GM18868 (cell line): ENCODE measurements around the gene ARL6IP1.
A peak's percentile ranks its signal among the peaks of the same experiment; 100 is the strongest.
"Not testable (repeated sequence)": the region's sequence is repeated elsewhere in the genome, so short reads cannot be mapped to it uniquely, and the experiment has no call there.

ENCODE experiments used
- ATAC-seq: cut with Tn5 transposase; IDR thresholded peaks from one replicate; pipeline ENCODE4 v1.9.1; 2021; ENCODE audit warnings: mild to moderate bottlenecking, moderate library complexity; ENCODE audit not compliant: unreplicated experiment

Gene ARL6IP1

DNA sequence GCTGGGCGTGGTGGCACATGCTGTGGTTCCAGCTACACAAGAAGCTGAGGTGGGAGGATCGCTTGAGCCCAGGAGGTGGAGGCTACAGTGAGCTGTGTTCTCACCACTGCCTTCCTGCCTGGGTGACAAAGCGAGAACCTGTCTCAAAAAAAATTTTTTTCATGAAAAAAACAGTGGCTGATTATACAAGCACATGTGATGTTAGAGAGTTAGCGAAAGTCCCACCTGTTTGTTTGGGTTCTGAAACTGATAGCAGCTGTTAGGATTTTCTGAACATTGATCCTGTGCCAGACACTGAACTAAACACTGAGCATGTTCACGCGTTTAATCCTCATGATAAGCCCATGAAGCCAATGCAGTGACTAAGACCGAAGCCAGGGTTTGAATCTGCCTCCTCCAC lies 34.1 kb downstream of the ARL6IP1 start:
- peak; percentile 68 for ATAC-seq

DNA sequence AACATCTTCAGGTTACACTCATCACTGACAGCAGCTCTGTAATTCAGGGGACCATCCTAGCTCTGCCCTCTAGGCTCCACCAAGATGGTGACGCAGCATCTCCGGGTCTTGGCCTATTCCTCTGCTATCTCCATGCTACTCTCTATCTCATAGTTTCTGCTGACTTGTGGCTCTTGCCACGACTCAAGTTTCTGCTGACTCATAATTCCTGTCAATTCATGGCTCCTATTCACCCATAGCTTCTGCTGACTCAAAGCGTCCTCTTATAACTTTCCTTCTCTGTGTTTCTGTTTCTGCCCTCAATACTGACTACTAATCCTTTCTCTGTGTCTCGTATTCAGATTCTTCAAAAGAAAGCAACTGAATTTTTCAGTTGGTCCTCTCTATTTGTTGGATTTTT lies 38.6 kb downstream of the ARL6IP1 start:
- peak; percentile 61 for ATAC-seq

DNA sequence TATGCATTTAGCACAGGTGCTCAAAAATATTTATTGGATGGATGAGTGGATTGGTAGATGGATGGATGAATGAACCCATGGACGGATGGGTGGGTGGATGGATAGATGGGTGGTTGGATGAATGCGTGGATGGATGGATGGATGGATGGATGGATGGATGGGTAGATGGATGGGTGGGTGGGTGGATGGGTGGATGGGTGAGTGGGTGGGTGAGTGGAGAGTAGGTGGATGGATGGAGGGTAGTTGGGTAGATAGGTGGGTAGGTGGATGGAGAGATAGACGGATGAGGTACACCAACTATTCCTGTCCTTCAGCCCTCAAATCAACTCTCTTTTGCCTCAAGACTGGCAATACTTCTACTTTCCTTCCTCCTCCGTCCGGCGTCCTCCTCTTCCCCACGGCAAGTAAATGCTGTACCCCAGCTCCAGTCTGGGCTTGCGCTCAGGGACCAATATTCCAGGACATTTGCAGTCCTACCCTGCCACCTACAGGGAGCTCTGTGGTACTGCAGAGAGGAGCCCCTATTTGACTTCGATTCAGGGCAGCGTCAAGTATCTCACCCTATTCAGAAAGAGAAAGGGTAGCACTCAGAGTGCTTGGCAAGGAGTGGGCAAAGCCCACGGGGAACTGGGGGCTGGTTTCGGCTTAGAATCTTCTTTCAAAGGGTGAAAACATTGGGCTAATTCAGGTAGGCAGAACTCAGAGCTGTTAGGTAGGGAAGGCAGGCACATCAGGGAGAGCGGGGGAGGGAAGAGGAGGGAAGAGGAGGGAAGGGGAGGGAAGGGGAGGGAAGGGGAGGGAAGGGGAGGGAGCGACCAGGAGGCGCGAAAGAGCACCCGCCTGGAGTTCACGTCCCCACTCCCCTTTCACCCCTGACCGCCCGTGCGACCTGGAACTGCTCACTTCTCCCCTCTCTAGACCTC lies 41.5 kb downstream of the ARL6IP1 start:
- ATAC-seq: not testable (repeated sequence)

DNA sequence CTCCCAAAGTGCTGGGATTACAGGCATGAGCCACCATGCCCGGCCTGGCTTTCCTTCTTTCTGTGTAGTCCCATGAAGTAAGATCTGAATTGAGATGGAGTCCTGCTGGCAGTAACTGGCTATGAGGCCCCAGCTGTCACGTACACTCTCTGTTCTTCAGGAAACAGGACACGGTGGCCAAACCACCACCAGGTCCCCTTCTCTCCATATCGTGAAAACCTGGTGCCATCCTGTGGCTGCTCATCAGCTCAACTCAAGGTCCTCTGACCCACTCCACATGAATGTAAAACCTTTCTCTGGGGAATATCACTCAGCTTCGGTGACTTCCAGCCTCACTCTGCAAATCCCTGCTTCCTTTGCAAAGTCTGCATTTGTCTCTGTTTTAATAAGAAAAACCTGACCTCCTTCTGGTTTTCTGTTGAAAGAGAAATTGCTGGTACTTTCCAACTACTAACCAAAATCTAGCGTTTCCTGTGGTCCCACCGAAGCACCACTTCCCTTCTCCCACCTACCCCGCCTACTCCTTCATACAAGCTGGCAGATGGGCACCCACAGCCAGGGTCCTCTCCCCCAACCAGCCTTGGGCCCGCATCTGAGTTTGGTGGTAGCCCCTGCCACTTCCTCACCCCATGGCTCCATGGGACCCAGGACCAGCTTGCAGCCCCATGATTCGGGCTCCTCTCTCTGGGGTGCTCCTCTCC lies 43.2 kb downstream of the ARL6IP1 start:
- peak; percentile 42 for ATAC-seq

DNA sequence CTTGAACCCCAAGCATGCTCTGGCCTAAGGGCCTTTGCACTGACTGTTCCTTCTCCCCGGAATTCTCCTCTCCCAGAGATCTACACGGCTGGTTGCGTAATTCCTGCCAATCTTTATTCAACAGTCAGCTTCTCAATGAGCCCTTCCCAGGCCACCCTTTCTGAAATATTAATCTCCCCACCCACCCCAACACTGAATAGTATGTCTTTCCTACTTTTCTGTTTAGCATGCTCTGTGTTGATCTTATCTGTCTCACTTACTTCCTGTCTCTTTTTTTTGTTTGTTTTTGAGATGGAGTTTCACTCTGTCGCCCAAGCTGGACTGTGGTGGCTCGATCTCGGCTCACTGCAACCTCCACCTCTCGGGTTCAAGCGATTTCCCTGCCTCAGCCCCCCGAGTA lies 44.7 kb downstream of the ARL6IP1 start:
- not testable (repeated sequence) for ATAC-seq

DNA sequence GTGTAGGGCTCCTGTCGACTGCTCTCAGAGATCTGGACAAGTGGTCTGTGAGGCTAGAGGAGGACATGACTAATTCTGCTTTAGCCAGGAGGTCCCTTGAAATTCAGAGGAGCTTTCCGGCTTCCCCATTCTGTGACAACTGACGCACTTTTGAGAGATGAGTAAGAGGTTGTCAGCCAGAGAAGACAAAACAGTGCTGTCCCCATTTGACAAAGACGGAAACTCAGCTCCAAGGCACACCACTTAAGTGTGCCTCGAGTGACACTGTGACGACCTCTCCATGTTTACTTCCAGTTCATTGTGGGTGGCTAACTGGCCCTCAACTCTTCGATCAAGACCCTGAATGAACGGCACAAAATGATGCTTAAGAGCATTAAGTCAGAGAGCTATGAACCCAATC lies 58.5 kb downstream of the ARL6IP1 start:
- not testable (repeated sequence) for ATAC-seq
